HT-29 (cell line): Measurements from ENCODE around the gene CUZD1. TPM values are rescaled to one million over a fixed set of nuclear protein-coding genes. Genes with fewer than 3 reads are reported as not detected.

ENCODE experiments used
- DNase-seq: peaks from one replicate; pipeline ENCODE4 v3.0.0-alpha.2; 2015; ENCODE audit warnings: low spot score
- total RNA-seq: library from RNA; depleted of rRNA; stranded (reverse); fragments of >200 nt; shearing (Covaris generic); gene quantifications from 2 replicates; pipeline ENCODE4 v1.2.3, GENCODE V29; 2014

Gene CUZD1
- total RNA-seq, 1 experiment from 2014 or later = not detected

GRCh38 chr10:122854648-122855047, 9.0 kb upstream of the CUZD1 start:
- DNase-seq = no peak

GRCh38 chr10:122853665-122854313, 8.1 kb upstream of the CUZD1 start:
- DNase-seq = no peak

- no peak for DNase-seq
Observed at GRCh38 chr10:122852261-122852660, 6.6 kb upstream of the CUZD1 start.

- DNase-seq = no peak
Observed at GRCh38 chr10:122850705-122851640, 5.3 kb upstream of the CUZD1 start.

- no peak for DNase-seq
Observed at GRCh38 chr10:122849900-122850605, 4.4 kb upstream of the CUZD1 start.

- DNase-seq = no peak
Observed at GRCh38 chr10:122849090-122849489, 3.4 kb upstream of the CUZD1 start.

GRCh38 chr10:122847782-122848604, 2.3 kb upstream of the CUZD1 start:
- no peak for DNase-seq

GRCh38 chr10:122844146-122844545, 1.5 kb downstream of the CUZD1 start:
- DNase-seq = no peak

- no peak for DNase-seq
Observed at GRCh38 chr10:122841569-122841968, 4.1 kb downstream of the CUZD1 start.

- DNase-seq = no peak
Observed at GRCh38 chr10:122839505-122839904, 6.2 kb downstream of the CUZD1 start.

- DNase-seq = no peak
Observed at GRCh38 chr10:122838880-122839279, 6.8 kb downstream of the CUZD1 start.

- DNase-seq = no peak
Observed at GRCh38 chr10:122835908-122836307, 9.7 kb downstream of the CUZD1 start.

GRCh38 chr10:122830965-122831353, 14.7 kb downstream of the CUZD1 start:
- no peak for DNase-seq

GRCh38 chr10:122830273-122830964, 15.2 kb downstream of the CUZD1 start:
- DNase-seq = no peak

- no peak for DNase-seq
Observed at GRCh38 chr10:122829454-122829853, 16.2 kb downstream of the CUZD1 start.

- DNase-seq = no peak
Observed at GRCh38 chr10:122828716-122829255, 16.9 kb downstream of the CUZD1 start.

- DNase-seq = no peak
Observed at GRCh38 chr10:122827302-122827701, 18.4 kb downstream of the CUZD1 start.

- DNase-seq = no peak
Observed at GRCh38 chr10:122822973-122823690, 22.5 kb downstream of the CUZD1 start.

- DNase-seq = no peak
Observed at GRCh38 chr10:122821808-122822207, 23.8 kb downstream of the CUZD1 start.

GRCh38 chr10:122815458-122815857, 30.2 kb downstream of the CUZD1 start:
- no peak for DNase-seq
